ENCODE measurements around the gene PAK6.

Gene PAK6

DNA sequence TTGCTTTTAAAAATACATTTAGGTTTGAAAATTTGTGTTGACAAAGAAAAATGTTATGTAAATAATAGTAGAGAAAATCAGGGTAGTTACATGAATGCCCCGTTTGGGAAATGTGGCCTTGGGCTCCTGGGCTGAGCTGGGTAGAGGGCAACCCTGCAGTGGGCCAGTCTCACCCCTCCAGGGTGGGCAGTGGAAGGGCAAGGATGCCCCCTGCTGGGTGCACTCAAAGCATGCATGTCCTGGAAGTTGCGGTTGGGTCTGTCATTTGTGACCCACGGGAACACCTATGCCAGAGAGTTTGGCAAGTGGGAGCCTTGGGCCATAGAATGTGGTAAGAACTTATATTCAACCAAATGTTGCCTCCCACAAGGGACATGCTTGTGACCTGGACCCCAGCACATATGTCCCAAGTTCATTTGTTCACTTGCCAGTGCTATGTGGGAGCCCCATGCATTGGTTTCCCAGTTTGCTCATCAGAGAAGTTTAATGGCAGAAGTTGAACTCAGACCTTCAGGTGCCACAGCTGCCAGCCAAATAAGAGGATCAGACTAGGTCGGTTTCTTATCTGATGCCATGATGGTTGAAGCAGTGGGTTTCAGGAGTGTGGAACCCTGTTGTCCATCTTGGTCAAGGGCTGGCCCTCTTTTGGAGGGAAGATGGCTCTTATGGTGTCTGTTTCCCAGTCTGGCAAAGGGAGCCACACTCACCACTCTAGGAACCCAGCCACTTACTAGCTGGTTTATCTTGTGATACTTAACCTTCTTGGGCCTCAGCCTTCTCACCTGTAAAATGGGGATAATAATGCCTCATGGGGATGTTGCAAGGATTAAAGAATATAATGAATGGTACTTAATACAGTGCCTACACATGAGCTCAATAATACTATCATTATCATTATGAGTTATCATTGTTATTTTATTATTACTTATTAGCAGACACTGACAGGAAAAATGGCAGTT is 71.4 kb downstream of the PAK6 start:
- DNase-seq (ENCODE audit: low spot score), result peak; percentile 69
- in situ Hi-C loops (cut with MboI; ENCODE audit: low sequenced_read_pairs, unreplicated experiment), result no loop called here
- TF ChIP-seq, protein P1, sequence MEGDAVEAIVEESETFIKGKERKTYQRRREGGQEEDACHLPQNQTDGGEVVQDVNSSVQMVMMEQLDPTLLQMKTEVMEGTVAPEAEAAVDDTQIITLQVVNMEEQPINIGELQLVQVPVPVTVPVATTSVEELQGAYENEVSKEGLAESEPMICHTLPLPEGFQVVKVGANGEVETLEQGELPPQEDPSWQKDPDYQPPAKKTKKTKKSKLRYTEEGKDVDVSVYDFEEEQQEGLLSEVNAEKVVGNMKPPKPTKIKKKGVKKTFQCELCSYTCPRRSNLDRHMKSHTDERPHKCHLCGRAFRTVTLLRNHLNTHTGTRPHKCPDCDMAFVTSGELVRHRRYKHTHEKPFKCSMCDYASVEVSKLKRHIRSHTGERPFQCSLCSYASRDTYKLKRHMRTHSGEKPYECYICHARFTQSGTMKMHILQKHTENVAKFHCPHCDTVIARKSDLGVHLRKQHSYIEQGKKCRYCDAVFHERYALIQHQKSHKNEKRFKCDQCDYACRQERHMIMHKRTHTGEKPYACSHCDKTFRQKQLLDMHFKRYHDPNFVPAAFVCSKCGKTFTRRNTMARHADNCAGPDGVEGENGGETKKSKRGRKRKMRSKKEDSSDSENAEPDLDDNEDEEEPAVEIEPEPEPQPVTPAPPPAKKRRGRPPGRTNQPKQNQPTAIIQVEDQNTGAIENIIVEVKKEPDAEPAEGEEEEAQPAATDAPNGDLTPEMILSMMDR (IDR thresholded peaks at IDR 0.05; ENCODE audit: borderline replicate concordance, control extremely low read depth, extremely low read depth, insufficient read depth, missing control alignments), result peak; percentile 73

DNA sequence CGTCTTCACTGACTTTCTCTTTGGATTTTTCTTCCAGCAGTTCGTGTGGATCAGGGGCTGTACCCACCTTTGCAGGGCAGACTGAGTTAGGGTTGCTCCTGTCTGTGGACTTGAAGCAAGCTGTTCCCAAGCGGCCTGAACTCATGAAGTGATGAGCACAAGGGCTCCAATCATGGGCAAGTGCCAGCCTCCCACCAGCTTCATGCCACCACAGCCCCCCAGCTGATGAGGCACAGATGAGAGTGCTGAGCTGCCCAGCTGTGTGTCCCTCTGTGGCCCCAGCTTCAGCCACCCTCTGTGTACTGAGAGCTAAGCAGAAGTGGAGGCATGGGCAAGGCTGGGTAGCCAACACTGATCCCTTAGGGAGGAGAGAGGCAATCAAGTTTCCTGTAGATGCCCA is 72.1 kb downstream of the PAK6 start:
- no peak for DNase-seq (ENCODE audit: low spot score)
- in situ Hi-C loops (cut with MboI; ENCODE audit: low sequenced_read_pairs, unreplicated experiment), result no loop called here
- TF ChIP-seq, protein P1 (IDR thresholded peaks at IDR 0.05; ENCODE audit: borderline replicate concordance, control extremely low read depth, extremely low read depth, insufficient read depth, missing control alignments), result no peak

- in situ Hi-C loops (cut with MboI; ENCODE audit: low sequenced_read_pairs, unreplicated experiment), result no loop called here
Measured at GRCh38 chr15:40312370-40313158, 73.7 kb downstream of the PAK6 start.

DNA sequence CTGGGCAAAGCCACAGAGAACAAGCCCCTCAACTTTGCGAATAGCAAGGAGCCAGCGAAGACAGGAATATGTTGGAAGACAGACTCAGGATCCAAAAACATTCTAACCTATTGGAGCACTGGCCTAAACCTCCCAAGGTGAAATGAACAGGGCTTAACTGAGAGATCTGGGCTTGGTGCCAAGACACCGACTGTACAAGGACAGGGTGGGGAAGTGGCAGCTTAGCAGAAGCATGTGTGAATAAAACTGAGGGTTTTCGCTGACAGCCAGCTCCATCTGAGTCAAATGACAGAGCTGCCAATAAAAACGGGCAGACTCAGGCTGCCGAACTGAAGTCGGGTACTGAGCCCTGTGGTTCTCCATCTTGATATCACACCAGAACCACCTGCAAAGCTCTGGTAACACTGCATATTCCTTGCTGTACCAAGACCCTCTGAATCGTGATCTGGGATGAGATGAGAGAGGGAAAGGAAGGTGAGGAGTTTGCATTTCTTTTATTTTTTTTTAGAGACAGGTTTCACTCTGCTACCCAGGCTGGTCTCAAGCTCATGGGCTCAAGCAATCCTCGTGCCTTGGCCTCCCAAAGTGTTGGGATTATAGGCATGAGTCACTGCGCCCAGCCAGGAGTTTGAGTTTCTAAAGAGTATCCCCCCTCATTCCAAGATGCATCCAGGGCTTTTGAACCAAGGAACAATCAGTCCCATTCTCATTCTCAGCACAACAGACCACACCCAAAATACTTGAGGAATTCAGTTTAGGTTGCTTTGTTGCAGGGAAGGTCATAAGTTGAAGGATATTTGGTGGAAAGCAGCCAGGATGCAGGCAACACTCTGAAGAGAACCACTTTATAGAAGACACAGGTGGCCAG is 74.9 kb downstream of the PAK6 start:
- DNase-seq (ENCODE audit: low spot score), result no peak
- in situ Hi-C loops (cut with MboI; ENCODE audit: low sequenced_read_pairs, unreplicated experiment), result no loop called here
- TF ChIP-seq, protein P1 (IDR thresholded peaks at IDR 0.05; ENCODE audit: borderline replicate concordance, control extremely low read depth, extremely low read depth, insufficient read depth, missing control alignments), result no peak

More at GRCh38 chr15:40312370-40313158, 73.7 kb downstream of the PAK6 start:
- DNase-seq (ENCODE audit: low spot score), result no peak
- TF ChIP-seq, protein P1 (IDR thresholded peaks at IDR 0.05; ENCODE audit: borderline replicate concordance, control extremely low read depth, extremely low read depth, insufficient read depth, missing control alignments), result no peak

- no peak for DNase-seq (ENCODE audit: low spot score)
- TF ChIP-seq, protein P1 (IDR thresholded peaks at IDR 0.05; ENCODE audit: borderline replicate concordance, control extremely low read depth, extremely low read depth, insufficient read depth, missing control alignments), result no peak
- in situ Hi-C loops (cut with MboI; ENCODE audit: low sequenced_read_pairs, unreplicated experiment), result no loop called here
Measured at GRCh38 chr15:40314723-40315276, 75.9 kb downstream of the PAK6 start.
